Measurements from ENCODE around the gene OR7G1. TPM values are rescaled to one million over a fixed set of nuclear protein-coding genes. Genes with fewer than 3 reads are reported as not detected.
A peak's percentile ranks its signal among the peaks of the same experiment; 100 is the strongest.

The OR7G1 gene, protein sequence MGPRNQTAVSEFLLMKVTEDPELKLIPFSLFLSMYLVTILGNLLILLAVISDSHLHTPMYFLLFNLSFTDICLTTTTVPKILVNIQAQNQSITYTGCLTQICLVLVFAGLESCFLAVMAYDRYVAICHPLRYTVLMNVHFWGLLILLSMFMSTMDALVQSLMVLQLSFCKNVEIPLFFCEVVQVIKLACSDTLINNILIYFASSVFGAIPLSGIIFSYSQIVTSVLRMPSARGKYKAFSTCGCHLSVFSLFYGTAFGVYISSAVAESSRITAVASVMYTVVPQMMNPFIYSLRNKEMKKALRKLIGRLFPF
- not detected in 2 replicates for total RNA-seq
- not detected for polyA plus RNA-seq (2012)

DNA sequence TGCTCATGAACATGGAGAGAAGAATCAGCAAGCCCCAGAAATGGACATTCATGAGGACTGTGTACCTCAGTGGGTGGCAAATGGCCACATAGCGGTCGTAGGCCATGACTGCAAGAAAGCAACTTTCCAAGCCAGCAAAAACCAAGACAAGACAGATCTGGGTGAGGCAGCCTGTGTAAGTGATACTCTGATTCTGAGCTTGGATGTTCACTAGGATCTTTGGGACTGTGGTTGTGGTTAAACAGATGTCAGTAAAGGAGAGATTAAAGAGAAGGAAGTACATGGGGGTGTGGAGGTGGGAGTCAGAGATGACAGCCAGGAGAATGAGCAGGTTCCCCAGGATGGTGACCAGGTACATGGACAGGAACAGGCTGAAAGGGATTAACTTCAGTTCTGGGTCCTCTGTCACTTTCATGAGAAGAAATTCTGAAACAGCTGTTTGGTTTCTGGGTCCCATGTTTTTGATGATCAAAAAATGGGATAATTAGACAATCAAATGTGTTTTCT is at the start of gene OR7G1:
OR7G1 (minus strand) TSS at position 457 of the 507 bp plus-strand sequence; CDS start at position 457, 0 bp downstream.
- no peak for DNase-seq (ENCODE audit: low read depth)

DNA sequence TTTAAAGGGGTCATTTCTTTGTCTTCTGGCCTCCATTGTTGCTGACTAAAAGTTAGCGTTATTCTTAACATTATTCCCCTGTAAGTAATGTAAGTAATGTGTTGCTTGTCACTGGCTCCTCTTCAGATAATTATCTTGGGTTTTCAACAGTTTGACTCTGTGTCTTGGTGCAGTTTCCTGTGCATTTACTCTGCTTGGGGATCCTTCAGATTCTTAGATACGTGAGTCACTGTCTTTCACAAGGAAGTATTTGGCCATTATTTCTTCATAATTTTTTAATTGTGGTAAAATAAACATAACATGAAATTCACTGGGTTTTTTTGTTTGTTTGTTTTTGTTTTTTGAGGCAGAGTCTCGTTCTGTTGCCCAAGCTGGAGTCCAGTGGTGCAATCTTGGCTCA is 49.7 kb upstream of the OR7G1 start:
- no peak for DNase-seq (ENCODE audit: low read depth)

DNA sequence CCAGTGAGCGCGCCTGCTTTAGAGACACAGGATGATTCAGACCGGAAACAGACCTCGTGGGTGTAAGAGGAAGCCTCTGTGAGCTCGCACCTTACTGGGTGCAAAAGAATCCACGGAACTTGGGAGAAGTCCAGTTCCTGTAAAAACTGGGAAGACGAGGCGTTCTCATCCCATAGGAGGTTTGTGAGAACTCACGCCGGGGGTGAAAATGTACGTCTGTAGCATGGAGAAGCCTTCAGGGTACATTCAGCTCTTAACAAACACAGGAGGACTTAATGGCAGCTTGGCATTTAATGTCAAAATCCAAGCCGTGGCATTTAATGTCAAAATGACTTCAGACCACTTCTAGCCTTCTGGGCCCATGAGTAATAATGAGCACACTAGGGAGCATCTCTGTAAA is 45.9 kb upstream of the OR7G1 start:
- no peak for DNase-seq (ENCODE audit: low read depth)

DNA sequence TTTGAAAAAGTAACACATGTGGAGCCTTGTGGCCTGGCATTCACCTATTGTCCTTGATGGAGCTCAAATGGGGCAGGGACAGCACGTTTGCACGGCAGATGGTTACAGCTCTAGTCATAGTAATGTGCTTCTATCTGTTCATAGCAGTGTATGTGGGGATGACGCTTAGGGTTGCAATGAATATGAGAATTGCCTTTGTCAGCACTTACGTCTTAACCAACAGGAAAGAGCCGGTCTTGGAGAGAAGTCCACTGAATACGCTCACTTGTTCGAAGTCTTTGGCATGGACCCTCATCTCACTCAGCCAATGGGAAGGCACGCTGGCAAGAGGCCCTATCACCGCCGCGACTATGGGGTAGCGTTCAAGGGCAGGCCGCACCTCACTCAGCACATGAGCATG is 44.3 kb upstream of the OR7G1 start:
- DNase-seq (ENCODE audit: low read depth) = no peak

DNA sequence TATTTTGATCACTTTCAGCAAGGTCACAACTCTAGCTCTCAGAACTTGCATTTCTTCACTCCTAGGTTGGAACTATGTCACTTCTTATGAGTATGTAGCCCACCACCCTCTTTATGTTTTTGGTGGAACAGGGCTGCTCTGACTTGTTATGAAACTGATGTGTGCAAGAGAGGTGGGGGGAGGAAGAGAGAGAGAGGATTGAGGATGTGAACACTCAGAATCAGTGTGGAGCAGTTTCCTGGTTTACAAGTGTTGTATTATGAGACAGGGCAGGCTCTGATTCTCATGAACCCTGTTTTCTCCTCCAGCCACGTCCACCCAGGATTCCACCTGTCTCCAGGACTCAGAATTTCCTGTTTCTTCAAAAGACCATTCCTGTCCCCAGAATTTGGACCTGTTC is 40.7 kb upstream of the OR7G1 start:
- DNase-seq (ENCODE audit: low read depth) = no peak

DNA sequence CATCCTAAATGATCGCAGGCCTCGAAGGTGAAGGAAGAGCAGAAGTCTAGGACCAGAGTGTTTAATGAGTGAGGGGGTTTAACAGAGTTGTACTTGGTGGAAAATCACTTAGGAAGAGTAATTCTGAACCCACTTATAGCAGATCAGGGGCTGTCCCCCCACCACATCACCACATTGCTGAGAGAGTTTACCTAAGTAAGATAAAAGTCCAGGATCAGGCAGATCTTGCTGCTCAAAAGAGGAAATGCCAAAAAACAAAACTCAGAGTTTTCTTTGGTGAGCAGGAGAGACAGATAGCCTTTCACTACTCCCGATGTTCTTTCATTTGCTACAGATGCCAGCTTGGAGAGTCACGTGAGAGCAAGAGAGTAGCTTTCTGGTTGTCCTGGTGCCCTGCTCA is 40.0 kb upstream of the OR7G1 start:
- no peak for DNase-seq (ENCODE audit: low read depth)

DNA sequence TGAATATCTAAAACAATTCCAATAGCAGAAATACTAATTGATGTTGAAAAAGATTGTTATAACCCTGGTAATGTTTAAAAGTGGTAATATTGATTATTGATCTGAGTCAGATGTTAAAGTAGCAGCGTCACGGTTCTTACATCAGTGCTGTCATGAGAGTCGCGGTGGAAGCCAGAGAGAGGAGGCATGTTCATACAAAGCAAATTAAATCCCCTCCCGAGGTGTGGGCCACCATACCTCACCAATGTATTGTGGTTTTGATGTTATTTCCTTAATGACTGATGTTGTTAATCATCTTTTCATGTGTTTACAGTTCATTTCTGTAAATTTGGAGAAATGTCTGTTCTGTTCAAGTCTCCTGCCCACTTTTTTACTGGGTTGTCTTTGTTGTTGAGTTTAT is 35.8 kb upstream of the OR7G1 start:
- DNase-seq (ENCODE audit: low read depth) = no peak

DNA sequence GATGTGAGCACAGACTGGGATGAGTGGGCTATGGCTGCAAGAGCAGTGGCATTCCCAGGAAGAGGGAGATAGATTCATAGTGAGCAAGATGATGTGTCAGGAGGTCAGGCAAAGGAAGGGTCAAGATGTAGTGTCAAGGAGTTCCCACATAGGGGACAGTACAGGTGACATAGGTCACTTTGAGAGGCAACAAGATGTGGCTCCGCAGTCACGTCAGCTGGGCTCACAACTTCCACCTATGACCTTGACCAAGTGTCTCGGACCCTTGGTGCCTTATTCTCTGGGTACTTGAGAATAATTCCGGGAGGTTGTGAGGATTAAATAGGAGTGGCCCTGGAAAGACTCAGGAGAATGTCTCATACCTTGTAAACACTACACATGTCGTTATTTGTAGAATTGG is 35.1 kb upstream of the OR7G1 start:
- no peak for DNase-seq (ENCODE audit: low read depth)

DNA sequence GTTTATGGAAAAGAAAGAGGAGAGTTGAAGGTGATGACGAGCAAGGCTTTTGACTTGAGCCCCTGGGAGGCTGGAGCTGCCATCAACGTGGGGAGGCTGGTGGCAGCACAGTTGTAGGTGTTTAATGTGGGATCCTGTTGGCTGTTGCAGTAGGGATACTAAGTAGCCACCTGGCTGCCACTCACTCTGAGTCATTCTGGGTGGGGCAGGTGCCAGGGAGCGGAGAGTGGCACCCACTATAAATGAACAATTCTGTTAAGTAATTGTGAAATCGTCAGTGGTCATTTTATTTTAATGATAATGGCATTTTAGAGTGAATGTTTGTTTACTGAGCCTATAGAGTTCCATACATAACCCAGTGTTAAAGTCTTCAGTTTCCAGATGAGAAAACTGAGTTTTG is 34.4 kb upstream of the OR7G1 start:
- no peak for DNase-seq (ENCODE audit: low read depth)

DNA sequence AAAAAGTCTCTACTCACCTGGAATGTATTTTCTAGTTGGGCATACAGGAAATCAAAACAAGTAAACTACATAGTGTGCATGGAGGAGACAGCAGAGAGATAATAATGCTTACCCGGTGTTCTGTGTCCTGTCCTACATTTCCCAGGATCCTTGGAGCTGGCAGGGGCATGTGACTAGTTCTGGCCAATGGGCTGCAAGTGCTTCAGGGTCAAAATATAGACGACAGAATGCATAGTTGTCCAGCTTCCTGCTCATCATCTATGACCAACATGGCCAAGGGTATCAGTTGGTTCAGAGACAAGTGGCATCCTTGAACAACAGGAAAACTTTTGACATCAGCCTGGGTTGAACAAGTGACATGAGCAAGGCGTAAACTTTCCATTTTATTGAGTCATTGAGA is 33.1 kb upstream of the OR7G1 start:
- no peak for DNase-seq (ENCODE audit: low read depth)

DNA sequence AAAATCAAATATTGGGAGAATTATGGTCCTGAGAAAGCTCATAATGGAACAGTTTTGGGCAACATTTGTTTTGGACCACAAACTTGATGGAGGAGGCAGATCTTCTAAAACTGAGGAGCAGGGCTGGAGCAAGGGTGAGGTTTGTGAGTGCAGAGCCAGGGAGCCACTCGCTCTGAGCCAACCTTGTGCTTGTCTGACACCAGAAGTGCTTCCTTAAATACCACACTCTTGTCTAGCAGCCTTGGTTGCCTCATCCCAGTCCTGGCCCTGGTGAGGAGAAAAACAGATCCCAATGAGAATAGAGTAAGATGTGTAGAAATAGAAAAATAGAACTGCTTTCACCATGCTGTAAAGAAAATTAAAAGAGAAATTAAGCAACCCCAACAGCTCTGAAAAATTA is 31.3 kb upstream of the OR7G1 start:
- DNase-seq (ENCODE audit: low read depth) = no peak

DNA sequence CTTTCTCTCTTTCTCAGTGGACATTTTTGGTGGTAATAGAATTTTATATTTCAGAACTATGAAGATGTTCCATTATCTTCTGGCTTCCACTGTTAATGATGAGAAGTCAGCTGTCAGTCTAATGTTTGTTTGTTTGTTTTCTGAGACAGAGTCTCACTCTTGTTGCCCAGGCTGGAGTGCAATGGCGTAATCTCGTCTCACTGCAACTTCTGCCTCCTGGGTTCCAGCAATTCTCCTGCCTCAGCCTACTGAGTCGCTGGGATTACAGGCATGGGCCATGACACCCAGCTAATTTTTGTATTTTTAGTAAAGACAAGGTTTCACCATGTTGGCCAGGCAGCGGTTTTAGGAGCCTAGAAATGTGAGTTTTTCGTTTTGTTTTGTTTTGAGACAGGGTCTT is 29.4 kb upstream of the OR7G1 start:
- peak; percentile 24 for DNase-seq (ENCODE audit: low read depth)

DNA sequence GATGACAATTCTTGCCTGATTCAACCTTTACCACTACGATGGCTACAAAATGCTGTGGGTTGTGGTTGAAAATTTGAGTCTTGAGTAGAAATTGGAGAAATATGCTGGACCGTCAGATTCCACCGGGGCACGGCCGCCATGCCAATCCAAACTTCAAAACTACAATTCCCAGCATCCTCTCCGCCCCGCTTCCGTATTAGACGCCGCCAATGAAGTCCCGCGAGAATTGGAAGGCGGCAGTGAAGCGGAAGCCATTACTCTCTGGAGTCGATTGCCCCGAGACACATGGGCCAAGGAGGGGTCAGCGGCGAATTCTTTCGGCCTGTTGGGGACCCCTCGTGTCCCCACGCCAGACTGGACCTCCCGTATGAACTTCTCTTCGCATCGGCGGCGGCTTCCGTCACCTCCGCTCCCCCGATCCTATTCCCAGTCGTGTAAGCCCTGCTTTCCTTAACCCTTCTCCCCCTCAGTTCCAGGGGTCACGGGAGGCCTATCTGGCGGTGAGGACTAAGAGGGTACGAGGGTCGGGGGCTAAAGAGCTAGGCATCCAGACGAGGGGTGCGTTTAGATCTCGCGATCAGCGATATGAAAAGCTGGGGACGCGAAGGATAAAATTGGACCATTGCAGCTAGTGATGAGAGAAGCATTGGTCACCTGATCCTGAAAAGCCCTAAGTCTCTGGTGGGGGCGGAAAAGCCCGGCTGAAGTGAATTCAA is 24.8 kb upstream of the OR7G1 start, which contains the start of gene ZNF317:
ZNF317 (plus strand) TSS at position 239 of the 716 bp plus-strand sequence. CDS start 15,620 bp downstream, outside the sequence.
- peak; percentile 97 for DNase-seq (ENCODE audit: low read depth)

DNA sequence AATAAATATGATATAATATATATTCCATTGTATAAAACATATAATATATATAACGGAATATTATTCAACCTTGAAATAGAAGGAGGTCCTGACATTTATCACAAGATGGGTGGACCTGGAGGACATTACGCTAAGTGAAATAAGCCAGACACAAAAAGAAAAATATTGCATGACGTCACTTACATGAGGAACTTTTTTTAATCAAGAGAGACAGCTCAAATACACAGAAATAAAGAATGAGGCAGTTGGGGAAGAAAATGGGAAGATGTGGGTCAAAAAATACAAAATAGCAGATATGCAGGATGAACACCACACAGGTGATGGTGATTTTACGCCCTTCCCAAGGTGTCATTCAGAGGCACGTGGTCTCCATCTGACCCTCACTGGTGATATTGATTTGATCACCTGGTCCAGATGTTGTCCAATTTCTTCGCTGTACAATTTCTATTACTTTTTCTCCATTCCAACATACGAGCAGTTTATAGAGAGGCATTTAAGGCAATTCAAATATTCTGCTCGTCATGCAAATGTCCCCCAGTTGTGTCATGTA is 24.1 kb upstream of the OR7G1 start:
- no peak for DNase-seq (ENCODE audit: low read depth)

DNA sequence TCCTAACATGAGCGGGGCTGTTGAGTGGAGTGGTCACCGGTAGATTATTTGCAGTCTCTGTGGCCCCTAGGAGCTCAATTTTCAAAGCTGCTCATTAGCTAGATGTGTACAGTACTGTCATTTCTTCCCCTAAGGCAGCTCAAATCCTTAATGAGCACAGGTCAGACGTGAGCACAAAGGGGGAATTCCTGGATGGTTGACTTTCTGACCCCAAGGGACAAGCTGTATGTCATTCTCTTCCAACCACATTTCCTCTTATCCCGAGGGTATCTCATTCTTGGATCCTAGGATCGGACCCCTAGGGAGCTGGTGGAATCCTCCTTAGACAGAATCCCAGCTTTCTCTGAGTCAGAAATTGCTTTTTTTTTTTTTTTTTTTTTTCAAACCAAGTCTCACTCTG is 16.9 kb upstream of the OR7G1 start:
- DNase-seq (ENCODE audit: low read depth) = no peak

DNA sequence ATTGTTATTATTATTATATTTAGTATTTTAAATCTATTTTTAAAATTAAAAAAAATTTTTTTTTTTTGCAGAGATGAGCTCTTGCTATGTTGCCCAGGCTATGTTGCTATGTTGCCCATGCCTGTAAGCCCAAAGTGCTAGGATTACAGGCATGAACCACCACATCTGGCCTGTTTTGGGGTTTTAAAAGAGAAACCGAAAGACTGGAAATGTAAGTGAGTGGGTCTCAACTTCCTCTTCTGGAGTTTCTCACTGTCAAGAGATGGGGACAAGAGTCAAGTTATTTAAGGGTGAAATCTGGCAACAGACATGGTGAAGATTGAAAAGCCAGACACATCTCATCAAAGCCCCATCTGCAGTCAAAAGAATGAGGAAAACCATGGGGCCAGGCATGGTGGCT is 15.4 kb upstream of the OR7G1 start:
- no peak for DNase-seq (ENCODE audit: low read depth)

DNA sequence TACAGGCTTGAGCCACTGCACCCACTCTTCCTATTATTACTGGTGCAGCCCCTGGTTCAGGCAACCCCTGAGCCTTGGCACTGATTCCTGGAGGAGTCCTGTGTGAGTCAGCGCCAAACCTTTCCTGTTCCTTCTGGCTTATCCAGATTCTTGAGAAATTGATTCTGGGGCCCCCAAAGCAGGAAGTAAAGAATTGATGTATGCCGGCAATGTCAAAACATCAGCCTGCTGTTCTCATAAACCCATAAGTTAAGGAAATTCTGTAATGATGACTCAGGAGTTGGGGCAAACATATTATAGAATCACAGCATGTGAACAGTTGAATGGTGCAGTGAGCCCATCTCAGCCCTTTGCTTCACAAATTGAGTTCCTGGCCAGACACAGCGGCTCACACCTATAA is 12.6 kb upstream of the OR7G1 start:
- no peak for DNase-seq (ENCODE audit: low read depth)

DNA sequence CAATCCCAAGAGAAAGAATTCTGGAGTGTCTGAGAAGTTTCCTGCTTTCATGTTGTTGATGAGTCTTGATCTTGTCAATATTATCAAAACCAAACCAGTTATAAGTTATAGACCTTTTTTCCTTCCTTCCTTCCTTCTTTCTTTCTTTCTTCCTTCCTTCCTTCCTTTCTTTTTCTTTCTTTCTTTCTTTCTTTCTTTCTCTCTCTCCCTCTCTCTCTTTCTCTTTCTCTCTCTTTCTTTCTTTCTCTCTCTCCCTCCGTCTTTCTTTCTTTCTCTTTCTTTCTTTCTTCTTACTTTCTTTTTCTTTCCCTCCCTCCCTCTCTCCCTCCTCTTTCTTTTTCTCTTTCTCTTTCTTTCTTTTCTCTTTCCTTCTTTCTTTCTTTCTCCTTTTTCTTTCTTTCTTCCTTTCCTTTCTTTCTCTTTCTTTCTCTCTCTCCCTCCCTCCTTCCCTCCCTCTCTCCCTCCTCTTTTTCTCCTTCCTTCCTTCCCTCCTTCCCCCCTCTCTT is 11.4 kb upstream of the OR7G1 start, which contains the start of gene OR7G3:
OR7G3 (minus strand) TSS at position 51 of the 506 bp plus-strand sequence; CDS start at position 51, 0 bp downstream.
- no peak for DNase-seq (ENCODE audit: low read depth)

DNA sequence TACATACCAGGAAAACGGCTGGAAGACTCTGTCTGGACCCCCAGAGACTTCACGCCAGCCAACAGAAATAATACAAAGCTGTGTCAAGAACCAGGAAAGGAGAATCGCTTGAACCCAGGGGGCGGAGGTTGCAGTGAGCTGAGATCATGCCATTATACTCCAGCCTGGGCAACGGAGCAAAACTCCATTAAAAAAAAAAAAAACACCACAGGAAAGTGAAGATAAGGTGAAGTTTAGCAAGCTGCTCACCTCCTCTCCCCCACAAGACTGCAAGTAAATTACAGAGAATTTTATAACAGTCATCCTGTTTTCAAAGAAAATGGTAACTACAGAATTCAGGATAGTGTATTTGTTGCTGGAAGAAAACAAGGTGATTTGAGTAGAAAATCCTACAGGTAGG is 984 bp upstream of the OR7G1 start:
- no peak for DNase-seq (ENCODE audit: low read depth)

DNA sequence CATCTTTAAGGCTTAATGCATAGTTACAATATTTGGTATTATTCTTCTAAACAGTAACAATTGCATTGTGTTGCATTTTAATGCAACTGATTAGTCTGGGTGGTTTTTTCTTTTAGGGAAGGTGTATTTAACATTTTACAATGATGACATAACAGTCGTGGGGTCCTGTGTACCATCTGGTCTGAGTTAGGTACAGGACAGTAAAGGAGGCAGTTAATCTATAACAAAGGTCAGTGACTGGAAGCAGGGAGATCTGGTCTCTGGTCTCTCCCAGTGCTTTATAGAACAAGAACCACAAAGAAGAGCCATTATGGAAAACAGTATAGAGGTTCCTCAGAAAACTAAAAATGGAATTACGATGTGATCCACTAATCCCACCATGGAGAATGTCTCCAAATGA is 5.6 kb downstream of the OR7G1 start:
- DNase-seq (ENCODE audit: low read depth) = no peak

DNA sequence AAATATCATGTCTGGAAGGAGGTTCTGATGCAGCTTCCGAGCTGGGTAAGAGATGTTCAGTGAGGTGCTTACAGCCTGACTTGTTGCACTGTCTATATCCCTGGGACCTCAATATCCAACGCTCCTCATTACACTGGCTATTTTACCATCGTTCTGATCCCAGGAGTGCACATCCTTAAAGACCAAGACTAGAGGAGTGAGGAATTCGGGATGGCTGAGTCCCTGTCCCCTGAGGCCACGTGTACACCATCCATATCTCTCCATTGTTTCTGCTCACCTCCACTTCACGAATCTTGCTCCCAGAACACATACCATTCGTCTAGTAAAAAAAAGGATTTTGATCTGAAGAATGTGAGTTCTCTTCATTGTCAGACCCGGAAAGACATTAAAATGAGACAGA is 8.2 kb downstream of the OR7G1 start, which contains the start of gene OR7G2:
OR7G2 (minus strand) TSS at position 101 of the 400 bp plus-strand sequence. CDS start 4,232 bp downstream, outside the sequence.
- DNase-seq (ENCODE audit: low read depth) = no peak

DNA sequence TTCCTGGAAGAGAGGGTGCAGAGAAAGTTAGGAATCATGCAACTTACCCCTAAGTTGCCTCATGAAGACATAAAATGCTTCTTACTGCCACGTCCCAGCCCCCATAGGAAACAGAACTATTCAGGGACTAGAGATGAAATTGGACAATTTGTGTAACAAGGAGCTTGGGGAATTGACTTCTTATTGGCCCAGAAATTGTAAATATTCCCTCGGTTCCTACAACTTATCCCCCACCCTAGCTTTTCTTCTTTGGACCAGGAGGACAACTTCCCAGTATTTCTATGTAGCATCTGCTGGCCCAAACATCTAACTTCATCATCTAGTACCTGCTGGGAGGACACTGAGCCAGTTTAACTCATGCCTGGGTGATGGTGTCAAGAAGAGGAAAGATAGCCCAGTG is 28.8 kb downstream of the OR7G1 start, which contains the start of gene OR1M1:
OR1M1 (plus strand) TSS at position 301 of the 400 bp plus-strand sequence. CDS start 6,184 bp downstream, outside the sequence.
- DNase-seq (ENCODE audit: low read depth) = no peak

Measured in myocyte (in vitro differentiated cells).